GM15510 (cell line): ENCODE data around the gene C22orf39.

Experiments
- POLR2A ChIP-seq: IDR thresholded peaks from 3 replicates; pipeline ENCODE4 v1.6.1; 2011; ENCODE audit warnings: borderline replicate concordance; ENCODE audit not compliant: insufficient read length; ENCODE audit errors: extremely low read depth

The C22orf39 gene

GRCh38 chr22:19464975-19465374 lies 17.5 kb upstream of the C22orf39 start:
- TF ChIP-seq POLR2A, result no peak

- no peak for TF ChIP-seq POLR2A
These were observed 17.0 kb upstream of the C22orf39 start for GRCh38 chr22:19464546-19464945.

GRCh38 chr22:19463491-19464469 lies 16.3 kb upstream of the C22orf39 start:
- TF ChIP-seq POLR2A, result no peak

- TF ChIP-seq POLR2A, result no peak
These were observed 15.5 kb upstream of the C22orf39 start for GRCh38 chr22:19463008-19463407.

- TF ChIP-seq POLR2A, result no peak
These were observed 14.0 kb upstream of the C22orf39 start for GRCh38 chr22:19461506-19461905.

- no peak for TF ChIP-seq POLR2A
These were observed 12.5 kb upstream of the C22orf39 start for GRCh38 chr22:19460036-19460435.

- no peak for TF ChIP-seq POLR2A
These were observed 10.4 kb upstream of the C22orf39 start for GRCh38 chr22:19457828-19458428.

- TF ChIP-seq POLR2A, result no peak
These were observed 9.0 kb upstream of the C22orf39 start for GRCh38 chr22:19456541-19456940.

GRCh38 chr22:19455585-19456370 lies 8.3 kb upstream of the C22orf39 start:
- TF ChIP-seq POLR2A, result no peak

GRCh38 chr22:19455033-19455432 lies 7.5 kb upstream of the C22orf39 start:
- TF ChIP-seq POLR2A, result no peak

GRCh38 chr22:19454156-19454555 lies 6.6 kb upstream of the C22orf39 start:
- no peak for TF ChIP-seq POLR2A

GRCh38 chr22:19453718-19454117 lies 6.2 kb upstream of the C22orf39 start:
- TF ChIP-seq POLR2A, result no peak

- no peak for TF ChIP-seq POLR2A
These were observed 4.1 kb upstream of the C22orf39 start for GRCh38 chr22:19451570-19451969.

- TF ChIP-seq POLR2A, result no peak
These were observed 3.1 kb upstream of the C22orf39 start for GRCh38 chr22:19450363-19451175.
